Measurements from ENCODE around the gene GIPC2.

Gene GIPC2

GRCh38 chr1:78040484-78041089 lies 5.2 kb upstream of the GIPC2 start:
- DNase-seq (ENCODE audit: low read depth in 1 of 2, low spot score in 1 of 2), result no peak
- no peak overlapping the region for H3K4me3 ChIP-seq (replicated peaks; ENCODE audit: insufficient read depth, low read length)
- no peak for TF ChIP-seq SPI1 (IDR thresholded peaks at IDR 0.05; ENCODE audit: borderline replicate concordance, low read depth)
- no peak for TF ChIP-seq POLR2AphosphoS5 (IDR thresholded peaks at IDR 0.05; ENCODE audit: low read depth)
- TF ChIP-seq REST (IDR thresholded peaks at IDR 0.05; ENCODE audit: insufficient replicate concordance, low read depth), result no peak

GRCh38 chr1:78043436-78043835 lies 2.3 kb upstream of the GIPC2 start:
- Histone ChIP-seq H3K4me3 (replicated peaks; ENCODE audit: insufficient read depth, low read length) (no peak overlapping the region), H3K27ac (replicated peaks) (no peak overlapping the region), H3K27me3 (ENCODE audit: insufficient read depth, poor library complexity, severe bottlenecking) (peaks cover 31% of the 10 kb centered on the region)
- no peak for DNase-seq (ENCODE audit: low read depth in 1 of 2, low spot score in 1 of 2)
- no peak for TF ChIP-seq SPI1 (IDR thresholded peaks at IDR 0.05; ENCODE audit: borderline replicate concordance, low read depth)
- no peak for TF ChIP-seq CTCF (IDR thresholded peaks at IDR 0.05; ENCODE audit: insufficient read depth, low read length)
- no peak for TF ChIP-seq POLR2AphosphoS5 (IDR thresholded peaks at IDR 0.05; ENCODE audit: low read depth)
- no peak for TF ChIP-seq GABPA (IDR thresholded peaks at IDR 0.05; ENCODE audit: low read depth)

More at GRCh38 chr1:78040484-78041089, 5.2 kb upstream of the GIPC2 start:
- no peak overlapping the region for H3K27ac ChIP-seq (replicated peaks)
- peaks cover 12% of the 10 kb centered on the region for H3K27me3 ChIP-seq (ENCODE audit: insufficient read depth, poor library complexity, severe bottlenecking)

- H3K27ac ChIP-seq (replicated peaks), result no peak overlapping the region
- H3K27me3 ChIP-seq (ENCODE audit: insufficient read depth, poor library complexity, severe bottlenecking), result peaks cover 31% of the 10 kb centered on the region
- H3K4me3 ChIP-seq (replicated peaks; ENCODE audit: insufficient read depth, low read length), result no peak overlapping the region
- no peak for DNase-seq (ENCODE audit: low read depth in 1 of 2, low spot score in 1 of 2)
- TF ChIP-seq CTCF (IDR thresholded peaks at IDR 0.05; ENCODE audit: insufficient read depth, low read length) (no peak), POLR2AphosphoS5 (IDR thresholded peaks at IDR 0.05; ENCODE audit: low read depth) (no peak), REST (IDR thresholded peaks at IDR 0.05; ENCODE audit: insufficient replicate concordance, low read depth) (no peak), GABPA (IDR thresholded peaks at IDR 0.05; ENCODE audit: low read depth) (no peak), SPI1 (IDR thresholded peaks at IDR 0.05; ENCODE audit: borderline replicate concordance, low read depth) (no peak)
Measured at GRCh38 chr1:78044796-78045562, 787 bp upstream of the GIPC2 start.

- Histone ChIP-seq H3K27me3 (ENCODE audit: insufficient read depth, poor library complexity, severe bottlenecking) (peaks cover 31% of the 10 kb centered on the region), H3K27ac (replicated peaks) (no peak overlapping the region), H3K4me3 (replicated peaks; ENCODE audit: insufficient read depth, low read length) (peak overlapping the region; percentile 40)
- DNase-seq (ENCODE audit: low read depth in 1 of 2, low spot score in 1 of 2), result no peak
- TF ChIP-seq CTCF (IDR thresholded peaks at IDR 0.05; ENCODE audit: insufficient read depth, low read length) (no peak), SPI1 (IDR thresholded peaks at IDR 0.05; ENCODE audit: borderline replicate concordance, low read depth) (no peak), GABPA (IDR thresholded peaks at IDR 0.05; ENCODE audit: low read depth) (no peak), POLR2AphosphoS5 (IDR thresholded peaks at IDR 0.05; ENCODE audit: low read depth) (no peak), REST (IDR thresholded peaks at IDR 0.05; ENCODE audit: insufficient replicate concordance, low read depth) (no peak)
Measured at GRCh38 chr1:78045563-78045925, 222 bp upstream of the GIPC2 start.
